MM.1S (cell line): Measurements from ENCODE around the gene FRAS1.
"Not testable (repeated sequence)": the region's sequence is repeated elsewhere in the genome, so short reads cannot be mapped to it uniquely, and the experiment has no call there.

Experiments
- CTCF ChIP-seq: fragments of 300-600 bp; sonication (generic); IDR thresholded peaks from 2 replicates; pipeline ENCODE4 v1.5.1; 2016; ENCODE audit warnings: antibody characterized with exemption, low read length, mixed read lengths
- EZH2 ChIP-seq: fragments of 300-600 bp; sonication (generic); optimal IDR thresholded peaks from 2 replicates; pipeline ENCODE3; 2017; ENCODE audit warnings: low read depth, mild to moderate bottlenecking, antibody characterized with exemption, low read length, mixed read lengths
- EZH2phosphoT487 ChIP-seq: fragments of 300-600 bp; sonication (generic); IDR thresholded peaks from 2 replicates; pipeline ENCODE4 v1.6.1; 2018; ENCODE audit warnings: antibody characterized with exemption, low read length

GRCh38 chr4:78011003-78011402, 46.1 kb upstream of the FRAS1 start:
- not testable (repeated sequence) for TF ChIP-seq CTCF, EZH2, EZH2phosphoT487
